NCI-H2196 (cell line): ENCODE measurements around the gene DBN1.
A peak's percentile ranks its signal among the peaks of the same experiment; 100 is the strongest.
"Not testable (repeated sequence)": the region's sequence is repeated elsewhere in the genome, so short reads cannot be mapped to it uniquely, and the experiment has no call there.

Source experiments
- DNase-seq: peaks from one replicate; lab custom pipeline; 2025; ENCODE audit not compliant: unreplicated experiment; lab: John Stamatoyannopoulos, UW

The DBN1 gene

DNA sequence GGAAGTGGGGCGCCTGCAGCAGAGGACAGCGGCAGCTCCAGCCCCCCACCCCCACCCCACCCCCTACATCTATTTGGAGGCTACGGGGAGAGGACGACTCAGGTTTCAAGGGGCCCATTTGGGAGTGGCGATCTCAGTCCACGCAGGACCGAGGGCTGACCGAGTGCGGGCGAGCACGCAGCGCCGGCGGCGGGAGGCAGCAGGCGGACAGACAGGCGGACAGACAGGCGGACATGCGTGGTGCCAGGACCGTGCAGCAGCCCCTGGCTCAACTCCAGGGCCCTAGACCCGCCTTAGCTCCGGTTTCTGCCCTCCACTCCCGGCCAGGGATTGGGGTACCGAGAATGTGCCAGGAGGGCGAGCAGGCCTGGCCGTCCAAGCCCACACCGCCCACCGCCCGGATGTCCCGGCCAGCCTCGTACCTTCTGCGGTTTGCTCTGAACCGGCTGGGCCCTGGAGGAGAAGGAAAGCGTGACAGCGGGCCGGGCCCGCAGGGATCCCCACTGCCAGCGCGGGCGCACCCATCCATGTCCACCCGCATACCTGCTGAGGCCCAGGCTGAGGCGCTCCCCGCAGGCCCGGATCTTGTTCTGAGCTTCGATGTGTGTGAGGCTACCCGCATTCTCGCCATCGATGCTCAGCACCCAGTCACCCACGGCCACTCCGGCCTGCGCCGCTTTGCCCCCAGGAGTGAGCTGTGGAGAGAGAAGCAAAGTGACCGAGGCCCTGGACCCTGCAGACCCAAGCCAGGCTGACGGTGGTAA, 18.7 kb upstream of the DBN1 start:
- no peak for DNase-seq

DNA sequence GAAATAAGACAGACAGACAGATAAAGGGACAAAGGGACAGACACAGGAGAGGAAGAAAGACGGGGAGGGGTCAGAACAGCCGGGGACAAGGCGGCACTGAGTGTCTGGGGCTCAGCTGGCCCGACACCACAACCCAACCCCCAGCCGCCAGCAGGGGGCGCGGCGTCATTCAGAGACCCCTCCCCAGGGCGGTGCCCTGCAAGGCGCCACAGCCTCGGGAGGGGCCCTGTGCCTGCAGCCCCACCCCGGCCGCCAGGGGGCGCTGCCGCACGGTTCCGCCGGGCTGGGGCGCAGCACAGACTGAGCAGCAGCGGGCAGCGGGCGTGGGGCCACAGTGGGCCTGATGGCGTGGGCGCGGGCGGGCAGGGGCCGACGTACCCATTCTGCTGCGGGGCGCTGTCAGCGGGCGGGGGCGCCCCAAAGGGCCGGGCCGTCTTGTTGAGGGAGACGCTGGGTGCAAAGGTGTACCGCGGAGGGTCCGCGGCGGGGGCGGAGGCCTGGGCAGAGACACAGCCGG, 18.1 kb upstream of the DBN1 start:
- no peak for DNase-seq

DNA sequence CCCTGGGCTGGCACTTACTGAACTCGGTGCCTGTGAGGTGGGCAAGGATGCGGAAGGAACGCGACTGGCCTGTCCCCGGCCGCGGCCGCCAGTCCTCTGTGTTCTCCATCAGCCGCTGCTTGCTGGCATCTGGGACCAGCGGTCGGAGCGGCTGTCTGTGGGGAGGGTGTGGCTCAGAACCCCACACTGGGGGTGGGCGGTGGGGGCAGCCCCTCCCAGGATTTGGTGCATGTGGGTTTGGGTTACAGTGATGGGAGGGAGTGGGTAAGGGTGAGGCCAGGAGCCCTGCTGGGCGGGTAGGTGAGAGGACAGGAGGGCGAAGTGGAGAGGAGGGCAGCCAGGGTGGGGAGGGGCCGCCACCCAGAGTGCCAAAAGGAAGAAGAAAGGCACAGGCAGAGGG, 17.6 kb upstream of the DBN1 start:
- DNase-seq, result no peak

DNA sequence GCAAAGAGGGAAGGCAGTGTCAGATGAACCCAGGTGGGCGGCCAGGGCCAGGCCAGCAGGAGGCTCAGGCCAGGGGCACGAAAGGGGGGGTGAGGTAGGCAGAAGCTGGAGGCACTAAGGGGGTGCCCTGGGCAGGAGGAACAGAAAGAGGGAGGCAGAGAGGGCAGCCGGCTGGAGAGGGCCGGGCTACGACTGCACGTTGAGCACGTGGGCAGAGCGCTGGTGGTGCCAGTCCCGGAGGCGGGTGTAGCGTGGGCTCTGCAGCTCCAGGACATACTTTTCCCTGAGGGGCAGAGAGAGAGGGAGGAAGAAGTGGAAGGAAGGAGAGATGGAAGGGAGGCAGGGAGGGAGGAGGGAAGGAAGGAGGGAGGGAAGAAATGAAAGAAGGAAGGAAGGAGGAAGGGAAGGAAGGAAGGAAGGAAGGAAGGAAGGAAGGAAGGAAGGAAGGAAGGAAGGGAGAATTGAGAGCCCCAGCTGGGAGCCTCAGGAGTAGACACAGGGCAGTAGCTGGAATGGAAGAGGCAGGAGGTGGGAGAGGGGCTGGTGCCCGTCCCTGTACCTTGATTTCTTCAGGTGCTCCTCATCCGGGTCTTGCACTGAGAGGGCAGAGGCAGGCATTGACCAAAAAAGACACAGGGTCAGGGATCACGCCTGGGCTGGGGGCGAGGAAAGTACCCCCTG, 17.0 kb upstream of the DBN1 start:
- no peak for DNase-seq

DNA sequence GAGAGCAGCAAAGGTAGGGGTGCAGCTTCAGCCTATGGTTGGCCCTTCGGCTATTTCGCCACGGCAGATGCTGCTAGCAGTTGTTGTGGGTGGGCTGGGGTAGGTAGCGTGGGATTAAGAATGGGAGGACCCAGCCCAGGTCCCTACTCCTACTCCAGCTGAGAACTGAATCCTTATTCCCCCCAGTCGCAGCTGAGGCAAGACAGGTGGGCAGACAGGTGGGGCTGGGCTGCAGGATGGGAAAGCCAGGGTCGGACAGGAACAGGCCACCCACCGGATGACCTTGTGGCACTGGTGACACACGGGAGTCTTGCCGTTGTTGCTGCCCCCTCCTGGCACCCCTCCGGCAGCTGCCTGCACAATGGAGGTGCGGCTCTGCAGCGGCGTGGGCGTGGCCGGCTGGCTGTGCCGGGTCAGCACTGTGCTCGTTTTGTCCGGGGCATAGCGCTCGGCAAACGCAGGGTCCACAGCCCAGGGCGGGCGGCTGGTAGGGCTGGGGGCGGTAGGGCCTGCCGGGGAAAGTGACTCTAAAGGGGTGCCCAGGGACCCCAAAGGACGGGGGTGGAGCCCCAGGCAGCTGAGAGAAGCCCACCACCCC, 15.8 kb upstream of the DBN1 start:
- no peak for DNase-seq

DNA sequence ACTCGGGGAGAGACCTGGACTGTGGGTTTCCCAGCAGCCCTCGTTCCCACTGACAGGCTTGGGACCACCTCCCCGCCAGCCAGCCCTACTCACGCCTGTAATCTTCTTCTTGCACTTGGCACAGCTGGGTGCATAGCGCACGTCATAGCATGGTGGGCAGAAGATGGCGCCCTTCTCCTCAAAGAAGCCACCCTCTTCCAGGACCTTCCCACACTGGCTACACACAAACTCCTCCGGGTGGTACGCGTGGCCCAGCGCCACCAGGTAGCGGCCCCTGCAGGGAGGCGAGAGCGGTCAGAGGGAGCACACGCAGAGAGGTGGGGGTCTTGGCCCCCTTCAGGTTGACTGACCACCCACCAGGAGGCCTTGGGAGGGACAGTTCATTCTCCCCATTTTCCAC, 14.5 kb upstream of the DBN1 start:
- no peak for DNase-seq

DNA sequence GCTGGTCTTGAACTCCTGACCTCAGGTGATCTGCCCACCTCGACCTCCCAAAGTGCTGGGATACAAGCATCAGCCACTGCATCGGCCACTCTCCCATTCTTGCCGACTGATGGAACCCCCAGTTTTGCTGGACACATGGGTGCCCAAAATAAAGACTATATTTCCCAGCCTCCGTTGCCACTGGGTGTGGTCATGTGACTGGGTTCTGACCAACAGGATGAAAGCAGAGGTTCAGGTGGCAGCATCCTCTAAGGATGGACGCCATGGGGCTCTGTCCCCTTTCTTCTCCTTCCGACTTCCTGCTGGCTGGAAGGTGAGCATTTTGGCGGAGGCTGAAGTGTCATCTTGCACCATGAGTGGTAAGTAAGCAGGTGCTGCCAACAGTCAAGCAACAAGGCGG, 13.7 kb upstream of the DBN1 start:
- no peak for DNase-seq

DNA sequence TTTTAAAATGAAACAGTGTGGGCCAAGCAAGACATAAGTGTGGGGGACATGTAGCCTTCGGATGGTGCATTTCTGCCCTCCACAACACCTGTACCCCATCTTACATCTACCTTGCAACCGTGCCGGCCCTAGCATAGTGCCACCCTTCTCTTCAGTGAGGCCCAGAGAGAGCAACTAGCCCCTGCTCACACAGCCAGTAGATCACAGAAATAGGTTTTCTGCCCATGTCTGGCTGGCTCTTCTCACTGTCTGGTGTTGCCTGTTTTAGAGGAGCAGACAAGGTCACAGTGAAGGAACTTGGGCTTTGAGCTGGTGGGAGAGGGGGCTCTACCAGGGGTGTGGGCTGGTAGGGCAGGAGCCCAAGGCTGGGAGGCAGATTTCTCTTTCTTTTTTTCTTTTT, 12.8 kb upstream of the DBN1 start:
- no peak for DNase-seq

DNA sequence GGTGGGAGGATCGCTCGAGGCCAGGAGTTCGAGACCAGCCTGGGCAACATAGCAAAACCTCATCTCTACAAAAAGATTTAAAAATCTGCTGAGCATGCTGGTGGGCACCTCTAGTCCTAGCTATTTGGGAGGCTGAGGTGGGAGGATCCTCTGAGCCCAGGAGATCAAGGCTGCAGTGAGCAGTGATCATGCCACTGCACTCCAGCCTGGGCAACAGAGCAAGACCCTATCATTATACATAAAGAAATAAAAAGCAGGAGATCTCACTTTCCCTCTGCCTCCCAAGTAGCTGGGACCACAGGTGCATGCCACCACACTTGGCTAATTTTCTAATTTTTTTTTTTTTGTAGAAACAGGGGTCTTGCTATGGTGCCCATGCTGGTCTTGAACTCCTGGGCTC, 12.3 kb upstream of the DBN1 start:
- not testable (repeated sequence) for DNase-seq

DNA sequence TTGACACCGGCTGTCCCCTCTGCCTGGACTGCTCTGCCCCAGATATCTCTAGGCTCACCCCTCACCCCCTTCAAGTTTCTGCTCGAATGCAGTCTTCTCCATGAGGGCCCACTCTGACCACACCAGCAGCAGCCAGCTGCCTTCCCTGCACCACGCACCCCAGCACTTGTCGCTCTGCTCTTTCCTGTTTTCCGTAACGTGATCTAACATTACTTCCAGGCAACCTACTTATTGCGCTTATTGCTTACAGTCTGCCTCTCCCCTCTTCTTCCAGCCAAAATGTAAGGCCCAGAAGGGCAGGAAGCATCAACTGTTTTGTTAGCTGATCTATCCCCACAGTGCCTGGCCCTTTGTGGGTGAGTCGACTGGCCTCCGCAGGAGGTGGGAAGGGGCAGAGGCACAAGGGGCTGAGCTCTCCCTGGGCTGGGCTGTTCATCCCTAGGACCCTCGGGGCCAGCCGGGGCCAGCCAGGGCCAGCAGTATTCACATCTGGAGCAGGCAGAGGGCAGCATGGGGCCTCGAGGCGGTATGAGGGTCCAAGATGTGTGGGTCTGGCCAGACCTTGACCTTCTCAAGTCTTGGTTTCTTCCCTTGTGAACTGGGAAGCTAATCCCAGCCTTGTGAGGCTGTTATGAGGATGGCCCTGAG, 11.6 kb upstream of the DBN1 start:
- no peak for DNase-seq

DNA sequence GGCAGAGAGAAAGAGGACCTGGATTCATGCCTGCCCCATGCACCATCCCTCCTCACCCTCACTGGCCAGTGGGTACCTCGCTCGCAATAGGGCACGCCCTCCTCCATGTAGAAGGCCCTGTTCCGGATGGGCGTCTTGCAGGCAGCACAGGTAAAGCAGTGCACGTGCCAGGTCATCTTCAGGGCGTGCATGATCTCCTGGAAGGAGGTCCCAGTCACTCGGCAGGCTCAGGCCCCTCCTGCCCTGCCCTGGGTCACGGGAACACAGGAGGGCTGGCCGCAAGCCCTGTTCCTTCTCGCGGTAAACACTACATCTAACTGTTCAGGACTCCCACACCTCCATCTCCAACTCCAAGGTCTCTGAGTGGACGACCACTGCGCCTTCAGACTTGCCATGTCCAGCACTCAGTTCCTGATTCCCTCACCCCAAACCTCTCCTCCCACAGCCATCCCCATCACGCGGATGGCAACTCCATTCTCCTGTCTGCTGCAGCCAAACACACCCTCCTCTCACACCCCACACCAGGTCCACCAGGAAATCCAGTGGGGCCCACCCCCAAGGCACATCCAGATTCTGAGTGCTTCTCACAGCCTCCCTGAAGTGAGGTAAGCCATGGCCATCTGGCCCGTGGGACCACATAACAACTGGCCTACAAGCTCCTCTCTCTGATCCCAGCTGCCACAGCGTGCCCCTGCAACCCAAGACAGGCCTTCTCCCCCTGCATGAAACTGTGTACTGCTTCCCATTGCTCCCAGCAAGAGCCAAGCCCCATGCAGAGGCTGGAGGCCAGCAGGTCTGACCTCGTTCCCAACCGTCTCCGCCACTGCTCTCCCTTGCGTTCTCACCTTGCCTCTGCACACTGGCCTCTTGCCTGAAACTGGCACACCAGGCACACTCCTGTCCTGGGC, 10.8 kb upstream of the DBN1 start:
- no peak for DNase-seq

DNA sequence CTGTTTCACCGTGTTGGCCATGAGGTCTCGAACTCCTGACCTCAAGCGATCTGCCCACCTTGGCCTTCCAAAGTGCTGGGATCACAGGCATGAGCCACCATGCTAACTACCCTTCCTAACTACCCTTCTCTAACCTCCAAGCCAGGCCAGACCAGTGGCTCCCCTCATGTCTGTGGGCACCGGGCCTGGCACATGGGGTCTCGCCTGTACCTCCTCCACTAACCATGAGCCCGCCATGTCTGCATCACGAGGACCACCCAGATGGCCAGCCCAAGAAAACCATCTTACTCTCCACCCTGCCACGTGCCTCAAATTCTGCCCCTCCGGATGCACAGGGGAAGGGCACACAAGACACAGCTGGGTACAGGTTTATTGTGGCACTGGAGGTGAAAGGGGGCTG, 9.6 kb upstream of the DBN1 start:
- no peak for DNase-seq

DNA sequence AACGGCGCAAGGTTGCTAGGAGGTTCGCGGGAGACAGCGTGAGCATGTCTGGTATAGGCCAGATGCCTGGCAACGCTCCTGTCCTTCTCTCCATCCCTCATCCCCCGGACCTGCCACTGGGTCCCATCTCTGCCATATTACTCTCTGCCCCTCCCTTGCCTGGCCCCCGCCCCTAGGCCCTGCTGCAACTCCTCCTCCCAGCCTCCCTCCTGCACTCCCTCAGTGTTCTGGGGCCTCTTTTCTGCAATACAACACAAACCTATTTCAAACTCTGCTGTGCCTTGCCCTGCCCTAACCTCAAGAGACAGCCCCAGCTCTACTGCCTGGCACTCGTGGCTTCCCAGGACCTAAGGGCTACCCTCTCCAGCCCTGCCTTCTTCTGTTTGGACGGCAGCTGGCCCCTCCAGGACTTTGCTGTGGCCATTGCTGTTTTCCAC, 8.9 kb upstream of the DBN1 start:
- DNase-seq, result no peak

DNA sequence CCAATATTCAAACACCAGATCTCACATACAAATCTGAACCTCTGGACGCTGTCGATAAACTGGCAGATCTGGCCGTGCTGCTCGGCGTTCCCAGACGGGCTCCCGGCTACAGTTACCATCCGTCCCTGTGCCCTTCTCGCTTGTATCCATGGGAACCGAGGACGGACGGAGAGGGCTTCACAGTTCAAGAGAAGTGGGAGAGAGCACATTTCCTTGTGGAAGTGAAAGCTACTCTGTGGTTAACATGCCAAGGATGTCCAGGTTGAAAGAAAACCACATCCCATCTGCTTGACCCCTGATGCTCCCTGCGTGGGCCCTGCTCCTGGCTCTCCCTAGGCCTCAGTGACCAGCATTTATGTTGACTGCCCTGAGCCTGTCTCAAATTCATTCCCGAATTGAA, 6.3 kb upstream of the DBN1 start:
- DNase-seq, result no peak

DNA sequence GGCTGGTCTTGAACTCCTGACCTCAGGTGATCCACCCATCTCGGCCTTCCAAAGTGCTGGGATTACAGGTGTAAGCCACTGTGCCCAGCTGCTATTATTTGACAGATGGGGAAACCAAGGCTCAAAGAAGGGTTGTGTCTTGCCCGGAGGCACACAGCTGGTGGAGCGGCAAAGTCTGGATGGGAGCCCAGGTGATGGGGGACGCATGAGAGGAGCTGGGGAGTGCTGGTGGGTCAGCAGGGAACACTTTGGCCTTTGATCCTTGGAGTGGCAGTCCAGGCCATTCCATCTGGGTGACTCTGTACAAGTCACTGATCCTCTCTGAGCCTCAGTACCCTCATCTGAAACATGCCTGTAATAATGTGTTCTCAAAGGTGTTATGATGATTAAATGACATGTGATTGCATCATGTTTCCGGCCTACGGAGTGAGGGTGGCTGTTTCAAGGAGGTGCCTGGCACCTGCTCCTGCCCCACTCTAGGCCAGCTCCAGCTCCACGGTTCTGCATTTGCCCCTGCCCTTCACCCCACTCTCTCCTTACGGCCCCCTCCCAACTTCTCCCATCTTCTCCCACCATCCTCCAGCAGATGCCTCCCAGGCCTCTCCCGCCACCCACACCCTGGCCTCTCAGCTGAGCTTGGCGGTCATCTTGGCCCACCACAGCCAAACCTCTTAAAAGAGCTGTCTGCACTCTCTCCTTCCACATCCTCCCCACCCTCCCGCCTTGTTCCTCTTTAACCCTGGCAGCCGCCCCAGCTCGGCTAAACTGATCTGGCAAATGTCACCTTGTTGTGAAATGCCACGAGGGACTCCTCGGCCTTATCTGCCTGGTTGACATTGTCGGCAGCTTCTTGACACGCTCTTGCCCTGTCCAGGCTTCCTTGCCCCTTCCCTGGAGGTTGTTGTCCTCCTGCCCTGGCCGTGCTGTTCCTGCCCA, 5.5 kb upstream of the DBN1 start:
- peak; percentile 60 for DNase-seq

DNA sequence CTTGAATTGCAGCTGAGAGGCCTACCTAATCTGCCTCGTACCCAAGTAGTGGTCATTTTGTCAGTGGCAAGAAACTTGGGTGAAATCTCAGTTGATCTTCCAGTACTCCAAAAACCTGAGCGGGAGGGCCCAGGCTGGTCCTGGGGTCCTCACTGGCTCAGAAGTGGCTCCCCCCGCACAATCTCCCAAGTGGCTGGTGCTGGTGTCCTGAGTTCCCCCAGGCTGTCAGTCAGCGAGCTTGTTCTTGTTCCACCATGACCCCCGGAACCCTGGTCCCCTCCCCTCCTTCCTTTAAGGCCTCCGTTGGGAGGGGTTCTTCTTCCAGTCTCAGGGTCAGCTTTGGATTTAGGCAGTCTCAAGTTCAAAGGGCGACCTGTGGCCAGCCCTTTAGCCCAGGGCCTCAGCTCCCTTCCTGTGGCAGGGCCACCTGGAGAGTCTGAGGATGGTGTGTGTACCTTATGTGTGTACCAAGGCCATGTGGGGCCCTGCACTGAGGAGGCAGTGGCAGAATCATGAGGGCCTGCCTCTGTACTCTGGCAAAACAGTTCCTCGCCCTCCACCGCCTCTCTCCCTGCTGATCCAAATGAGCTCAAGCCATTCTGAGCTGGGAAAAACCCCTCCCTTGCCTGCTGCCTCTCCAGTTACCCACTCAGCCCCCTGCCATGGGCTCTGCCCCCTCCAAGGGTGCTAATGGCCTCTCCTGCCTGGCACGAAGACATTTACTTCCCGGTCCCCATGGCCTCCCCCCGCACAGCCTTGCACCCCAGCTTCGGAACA, 4.5 kb upstream of the DBN1 start:
- no peak for DNase-seq

DNA sequence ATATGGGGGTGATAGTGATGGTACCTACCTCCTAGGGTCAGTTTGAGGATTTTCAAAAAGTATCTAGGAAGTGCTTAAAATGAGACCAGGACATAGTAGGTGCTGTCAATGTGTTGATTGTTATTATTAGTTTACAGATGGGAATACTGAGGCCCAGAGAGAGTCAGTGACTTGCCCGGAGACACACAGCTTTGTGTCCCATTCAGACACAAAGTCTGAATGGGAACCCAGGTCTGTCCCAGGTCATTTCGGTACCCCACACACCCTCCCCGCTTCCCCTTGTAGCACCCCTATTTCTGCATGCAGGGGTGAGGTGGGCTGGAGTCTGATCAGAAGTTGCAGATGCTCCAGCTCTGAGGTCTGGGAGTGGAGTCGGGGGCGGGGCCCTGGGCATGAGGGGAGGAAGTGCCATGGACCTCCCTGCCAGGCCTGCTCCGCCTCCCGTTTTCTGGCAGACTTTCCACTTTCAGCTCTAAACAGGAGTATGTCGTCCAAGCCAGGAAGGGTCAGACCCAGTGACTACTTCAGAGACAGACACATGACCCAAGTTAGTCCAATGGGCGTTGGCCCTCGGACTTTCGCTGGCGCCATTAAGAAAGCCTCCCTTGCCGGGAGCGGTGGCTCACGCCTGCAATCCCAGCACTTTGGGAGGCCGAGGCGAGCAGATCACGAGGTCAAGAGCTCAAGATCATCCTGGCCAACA, 3.2 kb upstream of the DBN1 start:
- DNase-seq, result no peak
